ENCODE measurements around the gene C2CD3.

Gene C2CD3

DNA sequence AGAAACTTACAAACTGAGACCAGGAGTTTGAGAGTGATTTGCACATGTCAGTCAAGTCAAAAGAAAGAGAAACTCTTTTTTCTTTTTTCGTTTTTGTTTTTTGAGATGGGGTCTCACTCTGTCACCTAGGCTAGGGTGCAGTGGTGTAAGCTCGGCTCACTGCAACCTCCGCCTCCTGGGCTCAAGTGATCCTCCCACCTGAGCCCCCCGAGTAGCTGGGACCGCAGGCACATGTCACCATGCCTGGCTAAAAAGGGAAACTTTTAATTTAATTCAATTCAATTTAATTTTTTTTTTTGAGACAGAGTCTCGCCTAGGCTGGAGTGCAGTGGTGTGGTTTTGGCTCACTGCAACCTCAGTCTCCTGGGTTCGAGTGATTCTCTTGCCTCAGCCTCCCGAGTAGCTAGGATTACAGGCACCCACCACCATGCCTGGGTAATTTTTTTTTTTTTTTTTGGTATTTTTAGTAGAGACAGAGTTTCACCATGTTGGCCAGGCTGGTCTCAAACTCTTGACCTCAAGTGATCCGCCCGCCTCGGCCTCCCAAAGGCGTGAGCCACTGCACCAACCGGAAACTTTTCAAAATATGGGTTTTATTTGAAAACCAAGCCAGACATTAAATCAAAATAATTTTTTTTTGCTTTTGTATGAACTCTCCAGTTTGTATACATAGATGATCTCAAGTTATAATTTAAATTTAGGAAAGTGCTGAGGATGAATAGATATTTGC, 171.8 kb downstream of the C2CD3 start:
- no peak for DNase-seq (ENCODE audit: low read depth)
- no peak overlapping the region for H3K4me3 ChIP-seq (ENCODE audit: control insufficient read depth, low read depth, low read length)
- TF ChIP-seq, protein P1, sequence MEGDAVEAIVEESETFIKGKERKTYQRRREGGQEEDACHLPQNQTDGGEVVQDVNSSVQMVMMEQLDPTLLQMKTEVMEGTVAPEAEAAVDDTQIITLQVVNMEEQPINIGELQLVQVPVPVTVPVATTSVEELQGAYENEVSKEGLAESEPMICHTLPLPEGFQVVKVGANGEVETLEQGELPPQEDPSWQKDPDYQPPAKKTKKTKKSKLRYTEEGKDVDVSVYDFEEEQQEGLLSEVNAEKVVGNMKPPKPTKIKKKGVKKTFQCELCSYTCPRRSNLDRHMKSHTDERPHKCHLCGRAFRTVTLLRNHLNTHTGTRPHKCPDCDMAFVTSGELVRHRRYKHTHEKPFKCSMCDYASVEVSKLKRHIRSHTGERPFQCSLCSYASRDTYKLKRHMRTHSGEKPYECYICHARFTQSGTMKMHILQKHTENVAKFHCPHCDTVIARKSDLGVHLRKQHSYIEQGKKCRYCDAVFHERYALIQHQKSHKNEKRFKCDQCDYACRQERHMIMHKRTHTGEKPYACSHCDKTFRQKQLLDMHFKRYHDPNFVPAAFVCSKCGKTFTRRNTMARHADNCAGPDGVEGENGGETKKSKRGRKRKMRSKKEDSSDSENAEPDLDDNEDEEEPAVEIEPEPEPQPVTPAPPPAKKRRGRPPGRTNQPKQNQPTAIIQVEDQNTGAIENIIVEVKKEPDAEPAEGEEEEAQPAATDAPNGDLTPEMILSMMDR (conservative IDR thresholded peaks at IDR 0.05; ENCODE audit: control insufficient read depth, insufficient read depth, low read depth, low read length) = no peak

DNA sequence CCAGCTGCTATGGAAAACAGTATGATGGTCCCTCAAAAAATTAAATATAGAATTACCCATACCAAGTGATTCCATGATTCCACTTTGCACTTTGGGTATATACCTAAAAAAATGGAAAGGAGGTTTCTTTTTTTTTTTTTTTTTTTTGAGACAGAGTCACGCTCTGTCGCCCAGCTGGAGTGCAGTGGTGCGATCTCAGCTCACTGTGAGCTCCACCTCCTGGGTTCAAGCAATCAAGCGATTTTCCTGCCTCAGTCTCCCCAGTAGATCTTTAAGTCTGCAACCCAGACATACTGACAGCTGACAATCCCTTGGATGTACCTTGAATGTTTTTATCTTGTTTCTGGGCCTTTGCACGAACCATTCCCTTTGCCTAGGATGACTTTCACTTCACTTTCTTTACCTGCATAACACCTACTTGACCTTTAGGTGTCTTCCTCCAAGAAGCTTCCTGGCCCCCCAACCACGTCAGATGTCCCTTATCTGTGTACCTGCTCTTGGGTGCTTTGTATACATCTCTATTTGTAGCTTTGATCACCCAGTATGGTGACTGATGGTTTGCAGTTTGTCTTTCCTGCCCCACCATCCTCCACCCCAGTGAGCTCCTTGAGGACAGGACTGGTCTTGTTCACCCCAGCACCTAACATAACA, 173.6 kb downstream of the C2CD3 start:
- no peak overlapping the region for H3K4me3 ChIP-seq (ENCODE audit: control insufficient read depth, low read depth, low read length)
- no peak for DNase-seq (ENCODE audit: low read depth)
- TF ChIP-seq, protein P1 (conservative IDR thresholded peaks at IDR 0.05; ENCODE audit: control insufficient read depth, insufficient read depth, low read depth, low read length) = no peak

DNA sequence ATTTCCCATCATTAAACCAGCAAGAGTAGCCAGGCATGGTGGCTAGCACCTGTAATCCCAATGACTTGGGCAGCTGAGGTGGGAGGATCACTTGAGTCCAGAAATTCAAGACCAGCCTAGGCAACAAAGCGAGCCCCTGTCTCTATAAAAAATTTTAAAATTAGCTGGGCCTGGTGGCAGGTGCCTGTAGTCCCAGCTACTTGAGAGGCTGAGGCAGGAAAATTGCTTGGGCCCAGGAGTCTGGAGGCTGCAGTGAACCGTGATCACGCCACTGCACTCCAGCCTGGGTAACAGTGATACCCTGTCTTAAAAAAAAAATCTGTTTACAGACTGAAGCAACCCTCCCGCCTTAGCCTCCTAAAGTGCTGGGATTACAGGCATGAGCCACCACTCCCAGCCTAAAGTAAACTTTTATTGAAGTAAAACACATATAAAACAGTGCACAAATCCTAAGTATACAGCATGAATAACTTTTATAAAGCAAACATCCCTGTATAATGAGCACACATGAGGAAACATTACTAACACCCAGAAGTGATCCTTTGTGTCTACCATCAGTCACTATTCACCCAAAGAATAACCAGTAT, 174.5 kb downstream of the C2CD3 start:
- no peak for DNase-seq (ENCODE audit: low read depth)

DNA sequence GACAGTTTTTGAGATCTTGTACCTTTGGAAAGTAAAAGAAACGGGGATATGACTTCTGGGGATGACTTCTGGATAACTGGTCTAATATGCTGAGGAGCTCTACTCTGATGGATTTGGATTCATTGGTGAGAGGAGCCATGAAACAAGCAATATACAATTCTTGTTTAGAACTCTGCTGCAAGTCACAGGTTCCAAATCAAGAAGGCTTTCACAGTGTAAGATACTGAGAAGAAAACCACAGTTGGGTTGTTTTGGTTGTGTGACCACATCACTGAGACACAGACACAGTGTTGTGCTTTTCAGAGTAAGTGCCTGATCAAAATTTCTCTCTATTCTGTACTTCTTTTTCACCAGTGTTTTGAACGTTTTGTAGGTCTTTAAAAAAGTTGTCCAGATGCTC, 175.1 kb downstream of the C2CD3 start:
- H3K4me3 ChIP-seq (ENCODE audit: control insufficient read depth, low read depth, low read length) = no peak overlapping the region
- TF ChIP-seq, protein P1 (conservative IDR thresholded peaks at IDR 0.05; ENCODE audit: control insufficient read depth, insufficient read depth, low read depth, low read length) = no peak
- no peak for DNase-seq (ENCODE audit: low read depth)

More for the DNA sequence above, 174.5 kb downstream of the C2CD3 start:
- no peak overlapping the region for H3K4me3 ChIP-seq (ENCODE audit: control insufficient read depth, low read depth, low read length)
- TF ChIP-seq, protein P1 (conservative IDR thresholded peaks at IDR 0.05; ENCODE audit: control insufficient read depth, insufficient read depth, low read depth, low read length) = no peak

DNA sequence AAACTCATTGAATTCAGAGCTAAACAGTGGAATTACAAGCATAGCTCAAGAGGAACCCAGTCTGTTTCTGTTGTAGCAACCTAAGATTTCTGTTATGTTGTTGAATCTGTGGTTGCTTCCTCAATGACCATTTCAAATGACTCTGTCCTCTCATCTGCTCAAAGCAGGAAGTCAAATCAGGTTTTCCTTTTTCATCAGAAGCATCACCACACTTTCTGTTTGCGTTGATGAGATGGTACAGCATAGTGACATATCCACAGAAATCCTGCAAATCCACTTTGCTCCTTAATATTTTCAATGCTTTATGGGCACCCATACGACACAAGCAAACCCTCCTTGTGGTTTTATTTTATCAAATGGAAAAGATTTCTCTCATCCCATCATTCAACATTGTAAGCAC, 175.6 kb downstream of the C2CD3 start:
- TF ChIP-seq, protein P1 (conservative IDR thresholded peaks at IDR 0.05; ENCODE audit: control insufficient read depth, insufficient read depth, low read depth, low read length) = no peak
- DNase-seq (ENCODE audit: low read depth) = no peak
- no peak overlapping the region for H3K4me3 ChIP-seq (ENCODE audit: control insufficient read depth, low read depth, low read length)

DNA sequence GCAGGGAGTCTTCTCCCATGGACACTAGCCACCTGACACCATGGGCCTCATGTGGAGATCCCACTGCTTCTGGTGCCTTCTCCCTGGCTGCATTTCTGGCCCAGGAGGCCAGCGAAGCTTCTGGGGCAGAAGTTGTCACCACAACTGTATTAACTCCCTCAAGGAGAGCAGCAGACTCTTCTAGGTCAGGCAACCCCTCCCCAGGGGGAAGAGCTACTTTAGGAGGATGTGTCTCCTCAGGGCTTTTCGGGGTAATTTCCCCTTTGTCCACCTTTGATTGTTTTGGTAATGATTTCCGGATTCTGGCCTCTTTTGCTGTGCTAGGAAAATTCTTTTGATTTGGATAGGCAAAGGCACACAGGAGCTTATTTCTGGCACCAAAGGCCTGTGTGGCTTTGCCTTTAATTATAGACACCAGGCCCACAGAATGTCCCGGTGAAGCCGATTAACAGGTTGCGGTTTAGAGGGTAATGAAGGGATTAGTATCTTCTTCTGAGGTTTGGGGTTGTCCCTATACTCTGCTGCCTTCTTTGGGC, 179.3 kb downstream of the C2CD3 start:
- no peak overlapping the region for H3K4me3 ChIP-seq (ENCODE audit: control insufficient read depth, low read depth, low read length)
- DNase-seq (ENCODE audit: low read depth) = no peak
- TF ChIP-seq, protein P1 (conservative IDR thresholded peaks at IDR 0.05; ENCODE audit: control insufficient read depth, insufficient read depth, low read depth, low read length) = no peak
